PFSK-1 (cell line): ENCODE data around the gene SLC16A7.

Experiments
- FOXP2 ChIP-seq: optimal IDR thresholded peaks from 2 replicates; pipeline ENCODE3; 2011; ENCODE audit warnings: borderline replicate concordance, control low read depth, inconsistent platforms; ENCODE audit not compliant: insufficient read depth; ENCODE audit errors: extremely low read length, extremely low read depth
- POLR2AphosphoS5 ChIP-seq: IDR thresholded peaks from 2 replicates; pipeline ENCODE4 v1.6.1; 2012; ENCODE audit warnings: low read depth, mild to moderate bottlenecking, control low read depth, low read length, moderate library complexity
- REST ChIP-seq, 2 experiments: IDR thresholded peaks; 2 replicates each; pipeline versions ENCODE4 v1.6.1 to v1.8.0; 2011 to 2012; ENCODE audit warnings: low read depth in 2 of 2, low read length in 2 of 2, control low read depth in 1 of 2, inconsistent platforms in 1 of 2, mild to moderate bottlenecking in 1 of 2, moderate library complexity in 1 of 2; ENCODE audit not compliant: insufficient read depth in 1 of 2
- SIN3A ChIP-seq: IDR thresholded peaks from 2 replicates; pipeline ENCODE4 v1.6.1; 2012; ENCODE audit warnings: mild to moderate bottlenecking, low read length, moderate library complexity, borderline replicate concordance; ENCODE audit not compliant: insufficient read depth
- TAF1 ChIP-seq: IDR thresholded peaks from 2 replicates; pipeline ENCODE4 v1.6.1; 2012; ENCODE audit warnings: low read length, control low read depth, borderline replicate concordance; ENCODE audit not compliant: insufficient read depth

- TF ChIP-seq TAF1 (no peak), SIN3A (no peak), REST (IDR thresholded peaks at IDR 0.05; ENCODE audit: insufficient read depth in 1 of 2, low read depth in 2 of 2, low read length in 2 of 2) (no peak), FOXP2 (no peak), POLR2AphosphoS5 (no peak)
Observed at GRCh38 chr12:59629890-59630289, 34.1 kb downstream of the SLC16A7 start.
